WTC11 (cell line): ENCODE data around the gene HAP1. TPM values are rescaled to one million over a fixed set of nuclear protein-coding genes. Genes with fewer than 3 reads are reported as not detected.

Experiments used
- ATAC-seq: fragments of 200-7000 bp; cut with Tn5 transposase; 2 replicates; pipeline ENCODE4 v1.10.0; 2021; ENCODE audit warnings: mild to moderate bottlenecking, moderate library complexity
- CTCF ChIA-PET: fragments of 300-600 bp; sonication (Branson Sonifier 250); formaldehyde crosslinking; loops from one replicate; lab custom pipeline; 2021; ENCODE audit warnings: antibody characterized with exemption; lab: Charles Lee
- POLR2A ChIA-PET: fragments of 350-600 bp; sonication (Branson Sonifier 250); formaldehyde crosslinking; loops from one replicate; lab custom pipeline; 2021; ENCODE audit warnings: antibody characterized with exemption; lab: Charles Lee
- DNase-seq: peaks from one replicate; pipeline ENCODE4 v3.0.0; 2021; ENCODE audit warnings: low spot score
- H3K27ac Mint-ChIP-seq: 2 replicates; pipeline ENCODE4 v1.8.0; 2021; ENCODE audit warnings: mixed read lengths
- H3K27me3 Mint-ChIP-seq: 2 replicates; pipeline ENCODE4 v1.8.0; 2021; ENCODE audit warnings: low read depth, mild to moderate bottlenecking, moderate library complexity, mixed read lengths
- H3K36me3 Mint-ChIP-seq: 2 replicates; pipeline ENCODE4 v1.8.0; 2021; ENCODE audit warnings: mixed read lengths
- H3K4me1 Mint-ChIP-seq: 2 replicates; pipeline ENCODE4 v1.8.0; 2022; ENCODE audit warnings: mixed read lengths
- H3K4me3 Mint-ChIP-seq: 2 replicates; pipeline ENCODE4 v1.8.0; 2021; ENCODE audit warnings: mild to moderate bottlenecking, moderate library complexity, mixed read lengths
- H3K9me3 Mint-ChIP-seq: 2 replicates; pipeline ENCODE4 v1.8.0; 2021; ENCODE audit warnings: mixed read lengths
- ELF4 ChIP-seq: sonication (generic); formaldehyde crosslinking; IDR thresholded peaks from 2 replicates; pipeline ENCODE4 v1.8.1; 2022; ENCODE audit warnings: low read depth, mild to moderate bottlenecking, moderate library complexity, missing genetic modification reagents
- ERG ChIP-seq: fragments of 250-450 bp; sonication (Bioruptor Pico); IDR thresholded peaks from 2 replicates; pipeline ENCODE4 v1.8.0; 2021; ENCODE audit warnings: mild to moderate bottlenecking
- GRHL2 ChIP-seq: fragments of 250-450 bp; sonication (Bioruptor Pico); IDR thresholded peaks from 2 replicates; pipeline ENCODE4 v1.8.0; 2022; ENCODE audit warnings: mild to moderate bottlenecking, moderate library complexity; ENCODE audit not compliant: insufficient replicate concordance, severe bottlenecking
- NFATC4 ChIP-seq: fragments of 250-450 bp; sonication (Bioruptor Pico); IDR thresholded peaks from 2 replicates; pipeline ENCODE4 v1.9.0; 2021; ENCODE audit warnings: mild to moderate bottlenecking
- PREB ChIP-seq: sonication (generic); formaldehyde crosslinking; IDR thresholded peaks from 2 replicates; pipeline ENCODE4 v1.8.1; 2022; ENCODE audit warnings: mild to moderate bottlenecking, missing genetic modification reagents, moderate library complexity, borderline replicate concordance
- PRRX2 ChIP-seq: fragments of 250-450 bp; sonication (Bioruptor Pico); IDR thresholded peaks from 2 replicates; pipeline ENCODE4 v1.8.0; 2021; ENCODE audit warnings: mild to moderate bottlenecking
- RORB ChIP-seq: fragments of 250-450 bp; sonication (Bioruptor Pico); IDR thresholded peaks from 2 replicates; pipeline ENCODE4 v1.9.0; 2021; ENCODE audit warnings: mild to moderate bottlenecking
- SOX15 ChIP-seq: fragments of 250-450 bp; sonication (Bioruptor Pico); IDR thresholded peaks from 2 replicates; pipeline ENCODE4 v1.9.0; 2021; ENCODE audit warnings: mild to moderate bottlenecking
- SP1 ChIP-seq: sonication (generic); formaldehyde crosslinking; conservative IDR thresholded peaks from 2 replicates; pipeline ENCODE4 v1.8.1; 2022; ENCODE audit warnings: missing genetic modification reagents
- USF2 ChIP-seq: sonication (generic); formaldehyde crosslinking; IDR thresholded peaks from 2 replicates; pipeline ENCODE4 v1.8.1; 2023; ENCODE audit warnings: mild to moderate bottlenecking, missing genetic modification reagents, moderate library complexity
- ZNF425 ChIP-seq: fragments of 250-450 bp; sonication (Bioruptor Pico); conservative IDR thresholded peaks from 2 replicates; pipeline ENCODE4 v1.9.0; 2021; ENCODE audit warnings: mild to moderate bottlenecking
- total RNA-seq: library from RNA; stranded (reverse); gene quantifications from 3 replicates; pipeline ENCODE4 v1.2.3, GENCODE V29; 2021
- TF ChIP-seq, protein P1 (sequence below): sonication (generic); formaldehyde crosslinking; IDR thresholded peaks from 2 replicates; pipeline ENCODE4 v1.8.0; 2023; ENCODE audit warnings: missing genetic modification reagents
- TF ChIP-seq, protein P2 (sequence below): sonication (generic); formaldehyde crosslinking; IDR thresholded peaks from 2 replicates; pipeline ENCODE4 v1.8.0; 2023; ENCODE audit warnings: missing genetic modification reagents, mild to moderate bottlenecking, borderline replicate concordance
- TF ChIP-seq, protein P3 (sequence below): sonication (generic); formaldehyde crosslinking; IDR thresholded peaks from 2 replicates; pipeline ENCODE4 v1.8.1; 2023; ENCODE audit warnings: mild to moderate bottlenecking, missing genetic modification reagents, moderate library complexity
- TF ChIP-seq, protein P4 (sequence below): sonication (generic); formaldehyde crosslinking; IDR thresholded peaks from 2 replicates; pipeline ENCODE4 v1.8.0; 2022; ENCODE audit warnings: mild to moderate bottlenecking, missing genetic modification reagents
- TF ChIP-seq, protein P5 (sequence below): fragments of 250-450 bp; sonication (Bioruptor Pico); IDR thresholded peaks from 2 replicates; pipeline ENCODE4 v1.9.0; 2021; ENCODE audit warnings: mild to moderate bottlenecking

The HAP1 gene
- total RNA-seq, 1 experiment from 2014 or later: 4.4 TPM

DNA sequence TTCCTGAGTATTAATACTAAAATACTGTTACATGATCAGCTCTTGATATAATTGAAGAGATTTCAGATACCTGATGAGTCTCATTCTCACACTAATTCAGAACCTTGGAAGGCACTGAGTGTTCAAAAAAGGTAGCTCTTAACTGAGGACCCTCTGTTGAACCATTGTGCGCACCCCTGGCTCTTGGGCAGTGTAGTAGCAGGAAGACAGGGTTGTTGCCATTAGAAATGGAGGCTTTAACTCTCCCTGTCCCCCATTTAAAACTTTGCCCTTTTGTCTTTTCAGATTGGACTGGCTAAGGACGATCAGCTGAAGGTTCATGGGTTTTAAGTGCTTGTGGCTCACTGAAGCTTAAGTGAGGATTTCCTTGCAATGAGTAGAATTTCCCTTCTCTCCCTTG, 43.9 kb downstream of the HAP1 start (continued):
- TF ChIP-seq, protein P1, sequence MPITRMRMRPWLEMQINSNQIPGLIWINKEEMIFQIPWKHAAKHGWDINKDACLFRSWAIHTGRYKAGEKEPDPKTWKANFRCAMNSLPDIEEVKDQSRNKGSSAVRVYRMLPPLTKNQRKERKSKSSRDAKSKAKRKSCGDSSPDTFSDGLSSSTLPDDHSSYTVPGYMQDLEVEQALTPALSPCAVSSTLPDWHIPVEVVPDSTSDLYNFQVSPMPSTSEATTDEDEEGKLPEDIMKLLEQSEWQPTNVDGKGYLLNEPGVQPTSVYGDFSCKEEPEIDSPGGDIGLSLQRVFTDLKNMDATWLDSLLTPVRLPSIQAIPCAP (CRISPR knock-in tag): no peak
- TF ChIP-seq ELF4: no peak
- no peak for TF ChIP-seq SP1
- TF ChIP-seq, protein P2, sequence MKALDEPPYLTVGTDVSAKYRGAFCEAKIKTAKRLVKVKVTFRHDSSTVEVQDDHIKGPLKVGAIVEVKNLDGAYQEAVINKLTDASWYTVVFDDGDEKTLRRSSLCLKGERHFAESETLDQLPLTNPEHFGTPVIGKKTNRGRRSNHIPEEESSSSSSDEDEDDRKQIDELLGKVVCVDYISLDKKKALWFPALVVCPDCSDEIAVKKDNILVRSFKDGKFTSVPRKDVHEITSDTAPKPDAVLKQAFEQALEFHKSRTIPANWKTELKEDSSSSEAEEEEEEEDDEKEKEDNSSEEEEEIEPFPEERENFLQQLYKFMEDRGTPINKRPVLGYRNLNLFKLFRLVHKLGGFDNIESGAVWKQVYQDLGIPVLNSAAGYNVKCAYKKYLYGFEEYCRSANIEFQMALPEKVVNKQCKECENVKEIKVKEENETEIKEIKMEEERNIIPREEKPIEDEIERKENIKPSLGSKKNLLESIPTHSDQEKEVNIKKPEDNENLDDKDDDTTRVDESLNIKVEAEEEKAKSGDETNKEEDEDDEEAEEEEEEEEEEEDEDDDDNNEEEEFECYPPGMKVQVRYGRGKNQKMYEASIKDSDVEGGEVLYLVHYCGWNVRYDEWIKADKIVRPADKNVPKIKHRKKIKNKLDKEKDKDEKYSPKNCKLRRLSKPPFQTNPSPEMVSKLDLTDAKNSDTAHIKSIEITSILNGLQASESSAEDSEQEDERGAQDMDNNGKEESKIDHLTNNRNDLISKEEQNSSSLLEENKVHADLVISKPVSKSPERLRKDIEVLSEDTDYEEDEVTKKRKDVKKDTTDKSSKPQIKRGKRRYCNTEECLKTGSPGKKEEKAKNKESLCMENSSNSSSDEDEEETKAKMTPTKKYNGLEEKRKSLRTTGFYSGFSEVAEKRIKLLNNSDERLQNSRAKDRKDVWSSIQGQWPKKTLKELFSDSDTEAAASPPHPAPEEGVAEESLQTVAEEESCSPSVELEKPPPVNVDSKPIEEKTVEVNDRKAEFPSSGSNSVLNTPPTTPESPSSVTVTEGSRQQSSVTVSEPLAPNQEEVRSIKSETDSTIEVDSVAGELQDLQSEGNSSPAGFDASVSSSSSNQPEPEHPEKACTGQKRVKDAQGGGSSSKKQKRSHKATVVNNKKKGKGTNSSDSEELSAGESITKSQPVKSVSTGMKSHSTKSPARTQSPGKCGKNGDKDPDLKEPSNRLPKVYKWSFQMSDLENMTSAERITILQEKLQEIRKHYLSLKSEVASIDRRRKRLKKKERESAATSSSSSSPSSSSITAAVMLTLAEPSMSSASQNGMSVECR (CRISPR knock-in tag): no peak
- TF ChIP-seq ERG (CRISPR knock-in tag): no peak
- 0 out of 2 replicates have a peak, but pooled peaks have one; percentile 61 for TF ChIP-seq NFATC4 (CRISPR knock-in tag)
- no peak for TF ChIP-seq PREB (CRISPR knock-in tag)
- TF ChIP-seq, all 79 proteins: peak for 3

DNA sequence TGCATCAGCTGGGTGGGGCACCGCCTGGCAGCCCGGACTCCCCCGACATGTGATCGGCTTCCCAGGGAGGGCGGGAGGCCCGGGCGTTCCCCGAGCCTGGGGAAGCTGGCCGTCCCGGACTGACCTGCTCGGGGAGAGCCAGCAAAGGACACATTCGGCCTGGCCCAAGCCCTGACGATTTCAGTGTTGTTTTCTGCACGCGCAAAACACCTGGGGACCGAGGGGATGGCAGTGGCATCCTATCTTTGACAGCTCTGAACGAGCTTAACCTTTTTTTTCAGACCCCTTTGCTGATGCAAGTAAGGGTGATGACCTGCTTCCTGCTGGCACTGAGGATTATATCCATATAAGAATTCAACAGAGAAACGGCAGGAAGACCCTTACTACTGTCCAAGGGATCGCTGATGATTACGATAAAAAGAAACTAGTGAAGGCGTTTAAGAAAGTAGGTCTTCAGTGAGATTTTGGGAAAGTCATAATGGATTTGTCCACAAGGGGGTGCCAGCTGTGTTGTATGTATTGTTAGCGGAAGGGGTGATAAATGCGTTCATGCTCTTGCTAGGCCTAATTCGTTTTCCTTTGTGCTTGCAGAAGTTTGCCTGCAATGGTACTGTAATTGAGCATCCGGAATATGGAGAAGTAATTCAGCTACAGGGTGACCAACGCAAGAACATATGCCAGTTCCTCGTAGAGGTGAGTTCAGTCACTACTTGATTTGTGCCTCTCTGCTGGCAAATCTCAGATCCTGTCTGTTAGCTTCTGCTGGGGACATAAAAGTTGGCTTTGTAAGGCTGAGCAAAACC, 44.7 kb downstream of the HAP1 start:
- ChIA-PET POLR2A (interaction anchor here (0.6 to 5.1 kb wide), 20 partner anchors 10 to 274 kb away, joined by 3 to 42 read pairs (median 4); partner anchors contain the start of genes FKBP10, JUP and KRT19), CTCF (interaction anchor here (0.6 to 3.1 kb wide), 17 partner anchors 10 to 367 kb away, joined by 3 to 47 read pairs (median 5); partner anchors contain the start of genes JUP and ODAD4)
- H3K27me3 Mint-ChIP-seq: peaks cover 5% of the 10 kb centered on the region
- H3K4me1 Mint-ChIP-seq: peaks cover 15% of the 10 kb centered on the region
- peaks cover 40% of the 10 kb centered on the region for H3K36me3 Mint-ChIP-seq
- peak overlapping the region; percentile 92 for H3K4me3 Mint-ChIP-seq
- H3K27ac Mint-ChIP-seq: peak overlapping the region; percentile 98
- peaks cover 18% of the 10 kb centered on the region for H3K9me3 Mint-ChIP-seq
- ATAC-seq: no peak
- DNase-seq: peak; percentile 30
- TF ChIP-seq, protein P3, sequence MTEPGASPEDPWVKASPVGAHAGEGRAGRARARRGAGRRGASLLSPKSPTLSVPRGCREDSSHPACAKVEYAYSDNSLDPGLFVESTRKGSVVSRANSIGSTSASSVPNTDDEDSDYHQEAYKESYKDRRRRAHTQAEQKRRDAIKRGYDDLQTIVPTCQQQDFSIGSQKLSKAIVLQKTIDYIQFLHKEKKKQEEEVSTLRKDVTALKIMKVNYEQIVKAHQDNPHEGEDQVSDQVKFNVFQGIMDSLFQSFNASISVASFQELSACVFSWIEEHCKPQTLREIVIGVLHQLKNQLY (CRISPR knock-in tag): no peak
- TF ChIP-seq RORB (CRISPR knock-in tag) (peak; percentile 1; the same call in 1 of the 2 replicates), PRRX2 (CRISPR knock-in tag) (peak; percentile 11; the same call in 1 of the 2 replicates), USF2 (peak; percentile 80), ELF4 (0 out of 2 replicates have a peak, but pooled peaks have one; percentile 11), ZNF425 (CRISPR knock-in tag) (peak; percentile 74; the same call in 1 of the 2 replicates), SOX15 (no peak), GRHL2 (CRISPR knock-in tag) (no peak)
- TF ChIP-seq, protein P4, sequence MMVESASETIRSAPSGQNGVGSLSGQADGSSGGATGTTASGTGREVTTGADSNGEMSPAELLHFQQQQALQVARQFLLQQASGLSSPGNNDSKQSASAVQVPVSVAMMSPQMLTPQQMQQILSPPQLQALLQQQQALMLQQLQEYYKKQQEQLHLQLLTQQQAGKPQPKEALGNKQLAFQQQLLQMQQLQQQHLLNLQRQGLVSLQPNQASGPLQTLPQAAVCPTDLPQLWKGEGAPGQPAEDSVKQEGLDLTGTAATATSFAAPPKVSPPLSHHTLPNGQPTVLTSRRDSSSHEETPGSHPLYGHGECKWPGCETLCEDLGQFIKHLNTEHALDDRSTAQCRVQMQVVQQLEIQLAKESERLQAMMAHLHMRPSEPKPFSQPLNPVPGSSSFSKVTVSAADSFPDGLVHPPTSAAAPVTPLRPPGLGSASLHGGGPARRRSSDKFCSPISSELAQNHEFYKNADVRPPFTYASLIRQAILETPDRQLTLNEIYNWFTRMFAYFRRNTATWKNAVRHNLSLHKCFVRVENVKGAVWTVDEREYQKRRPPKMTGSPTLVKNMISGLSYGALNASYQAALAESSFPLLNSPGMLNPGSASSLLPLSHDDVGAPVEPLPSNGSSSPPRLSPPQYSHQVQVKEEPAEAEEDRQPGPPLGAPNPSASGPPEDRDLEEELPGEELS: no peak
- TF ChIP-seq, protein P5, sequence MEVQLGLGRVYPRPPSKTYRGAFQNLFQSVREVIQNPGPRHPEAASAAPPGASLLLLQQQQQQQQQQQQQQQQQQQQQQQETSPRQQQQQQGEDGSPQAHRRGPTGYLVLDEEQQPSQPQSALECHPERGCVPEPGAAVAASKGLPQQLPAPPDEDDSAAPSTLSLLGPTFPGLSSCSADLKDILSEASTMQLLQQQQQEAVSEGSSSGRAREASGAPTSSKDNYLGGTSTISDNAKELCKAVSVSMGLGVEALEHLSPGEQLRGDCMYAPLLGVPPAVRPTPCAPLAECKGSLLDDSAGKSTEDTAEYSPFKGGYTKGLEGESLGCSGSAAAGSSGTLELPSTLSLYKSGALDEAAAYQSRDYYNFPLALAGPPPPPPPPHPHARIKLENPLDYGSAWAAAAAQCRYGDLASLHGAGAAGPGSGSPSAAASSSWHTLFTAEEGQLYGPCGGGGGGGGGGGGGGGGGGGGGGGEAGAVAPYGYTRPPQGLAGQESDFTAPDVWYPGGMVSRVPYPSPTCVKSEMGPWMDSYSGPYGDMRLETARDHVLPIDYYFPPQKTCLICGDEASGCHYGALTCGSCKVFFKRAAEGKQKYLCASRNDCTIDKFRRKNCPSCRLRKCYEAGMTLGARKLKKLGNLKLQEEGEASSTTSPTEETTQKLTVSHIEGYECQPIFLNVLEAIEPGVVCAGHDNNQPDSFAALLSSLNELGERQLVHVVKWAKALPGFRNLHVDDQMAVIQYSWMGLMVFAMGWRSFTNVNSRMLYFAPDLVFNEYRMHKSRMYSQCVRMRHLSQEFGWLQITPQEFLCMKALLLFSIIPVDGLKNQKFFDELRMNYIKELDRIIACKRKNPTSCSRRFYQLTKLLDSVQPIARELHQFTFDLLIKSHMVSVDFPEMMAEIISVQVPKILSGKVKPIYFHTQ (CRISPR knock-in tag): peak; percentile 80; the same call in 1 of the 2 replicates
